K562 (cell line): ENCODE measurements around the gene GP1BB. TPM values are rescaled to one million over a fixed set of nuclear protein-coding genes. Genes with fewer than 3 reads are reported as not detected.

ENCODE experiments used
- ARID4B ChIP-seq: sonication (generic); formaldehyde crosslinking; IDR thresholded peaks from 2 replicates; pipeline ENCODE4 v1.8.0; 2022; ENCODE audit warnings: mild to moderate bottlenecking, missing genetic modification reagents
- CAMTA2 ChIP-seq: fragments of 250-450 bp; sonication (Bioruptor Pico); conservative IDR thresholded peaks from 2 replicates; pipeline ENCODE4 v1.5.1; 2022
- CBX1 ChIP-seq: sonication (generic); IDR thresholded peaks from 2 replicates; pipeline ENCODE4 v1.6.1; 2016; ENCODE audit warnings: antibody characterized with exemption, low read depth, mild to moderate bottlenecking
- CHAMP1 ChIP-seq: fragments of 450-650 bp; IDR thresholded peaks from 2 replicates; pipeline ENCODE4 v1.6.1; 2016; ENCODE audit warnings: mild to moderate bottlenecking
- CHD4 ChIP-seq: fragments of 200-600 bp; sonication (generic); IDR thresholded peaks from 3 replicates; pipeline ENCODE4 v1.6.1; 2012; ENCODE audit warnings: low read depth, mild to moderate bottlenecking, mixed read lengths, low read length, inconsistent platforms; ENCODE audit not compliant: insufficient read depth, insufficient replicate concordance, poor library complexity, severe bottlenecking
- E2F6 ChIP-seq, 2 experiments: IDR thresholded peaks; 2 replicates each; pipeline ENCODE4 v1.6.1; 2011; ENCODE audit warnings: borderline replicate concordance in 1 of 2, control low read depth in 1 of 2, low read depth in 1 of 2, low read length in 1 of 2, mild to moderate bottlenecking in 1 of 2, mixed read lengths in 1 of 2, moderate library complexity in 1 of 2; ENCODE audit not compliant: insufficient read depth in 1 of 2, insufficient read length in 1 of 2, poor library complexity in 1 of 2, severe bottlenecking in 1 of 2; ENCODE audit errors: extremely low read depth in 1 of 2
- HMG20B ChIP-seq: fragments of 250-450 bp; sonication (Bioruptor Pico); IDR thresholded peaks from 2 replicates; pipeline ENCODE4 v1.5.0; 2021; ENCODE audit warnings: mild to moderate bottlenecking
- MCM3 ChIP-seq: fragments of 450-650 bp; IDR thresholded peaks from 2 replicates; pipeline ENCODE4 v1.6.1; 2016
- MEF2D ChIP-seq: conservative IDR thresholded peaks from 2 replicates; pipeline ENCODE4 v1.6.1; 2016; ENCODE audit warnings: low read depth, missing genetic modification characterization, missing compliant biosample characterization
- POLR2G ChIP-seq: fragments of 200-400 bp; formaldehyde crosslinking; IDR thresholded peaks from 2 replicates; pipeline ENCODE4 v1.6.1; 2017; ENCODE audit warnings: low read depth, mild to moderate bottlenecking, antibody characterized with exemption, low read length, moderate library complexity
- PRMT5 ChIP-seq: sonication (generic); formaldehyde crosslinking; IDR thresholded peaks from 2 replicates; pipeline ENCODE4 v1.5.0; 2020; ENCODE audit warnings: missing genetic modification reagents
- SMC3 ChIP-seq: conservative IDR thresholded peaks from 2 replicates; pipeline ENCODE4 v1.6.1; 2011; ENCODE audit warnings: low read depth, low read length, improper control_type of control experiment; ENCODE audit not compliant: insufficient read depth
- SPI1 ChIP-seq: IDR thresholded peaks from 2 replicates; pipeline ENCODE4 v1.6.1; 2011; ENCODE audit warnings: low read depth, low read length, control low read depth, borderline replicate concordance
- SREBF1 ChIP-seq: fragments of 150-350 bp; IDR thresholded peaks from 2 replicates; pipeline ENCODE4 v1.6.1; 2014; ENCODE audit warnings: antibody characterized with exemption, low read depth, low read length, borderline replicate concordance
- TGIF2 ChIP-seq: sonication (generic); formaldehyde crosslinking; IDR thresholded peaks from 2 replicates; pipeline ENCODE4 v1.8.1; 2022; ENCODE audit warnings: mild to moderate bottlenecking, missing genetic modification reagents, moderate library complexity
- THAP12 ChIP-seq: fragments of 250-450 bp; sonication (Bioruptor Pico); IDR thresholded peaks from 2 replicates; pipeline ENCODE4 v1.9.0; 2021; ENCODE audit warnings: mild to moderate bottlenecking, inconsistent platforms
- polyA plus RNA-seq, 8 experiments: library from polyadenylated mRNA; depleted of rRNA in 4 of 8; stranded (reverse) in 5 of 8; unstranded in 3 of 8; fragments of >200 nt; fragmentation: Nextera tagmentation in 2 of 8; fragmentation: Illumina TruSeq in 1 of 8; extraction: Ambion mirVana in 2 of 8; extraction: Trizol in 1 of 8; gene quantifications; 2 replicates each; pipeline versions ENCODE4 v1.2.1 to v1.2.3, GENCODE V29; 2011 to 2014; ENCODE audit warnings: inconsistent platforms in 1 of 8, missing spikeins in 1 of 8
- total RNA-seq, 7 experiments: library from RNA; depleted of rRNA in 6 of 7; stranded (reverse); fragments of >200 nt in 6 of 7; fragmentation: Illumina TruSeq in 2 of 7; extraction: Trizol in 2 of 7; gene quantifications; 2 replicates each; pipeline versions ENCODE4 v1.2.1 to v1.2.3, GENCODE V29; 2011 to 2021; ENCODE audit warnings: low replicate concordance in 1 of 7

The GP1BB gene
- total and polyA plus RNA-seq, 9 of the 15 experiments (the other 6 are each of a cell fraction or from before 2014, with no cell fraction given) = 0.69 to 162 (median 2.8) TPM

GRCh38 chr22:19751497-19752245 is 28.3 kb downstream of the GP1BB start (continued):
- TF ChIP-seq ARID4B (no peak), HMG20B (no peak), MEF2D (no peak), CAMTA2 (no peak), SREBF1 (no peak), CHD4 (no peak), SPI1 (no peak), MCM3 (no peak), POLR2G (no peak), SMC3 (no peak), CHAMP1 (no peak), THAP12 (CRISPR knock-in tag) (0 out of 2 replicates have a peak, but pooled peaks have one; percentile 52), CBX1 (peak; percentile 65), TGIF2 (no peak), PRMT5 (CRISPR knock-in tag) (no peak), E2F6 (IDR thresholded peaks at IDR 0.05; ENCODE audit: borderline replicate concordance in 1 of 2, extremely low read depth in 1 of 2, insufficient read depth in 1 of 2, insufficient read length in 1 of 2, low read depth in 1 of 2, low read length in 1 of 2, poor library complexity in 1 of 2, severe bottlenecking in 1 of 2) (peak in 1 of 2 experiments; percentile 6)
